ENCODE measurements around the gene RBKS.

RBKS gene

GRCh38 chr2:27890146-27890923 lies at the start of gene RBKS, which contains the start of gene BABAM2:
RBKS (minus strand) TSS chr2:27890387; CDS start chr2:27890345, 42 bp downstream.
BABAM2 (plus strand) TSS chr2:27890729; CDS start chr2:27894557, 3,828 bp downstream.
- DNase-seq (ENCODE audit: low spot score) = peak; percentile 99

- no peak for DNase-seq (ENCODE audit: low spot score)
Observed at GRCh38 chr2:27935026-27935425, 44.8 kb upstream of the RBKS start.

- peak; percentile 9 for DNase-seq (ENCODE audit: low spot score)
Observed at GRCh38 chr2:27932396-27932795, 42.2 kb upstream of the RBKS start.

- DNase-seq (ENCODE audit: low spot score) = no peak
Observed at GRCh38 chr2:27931361-27931950, 41.3 kb upstream of the RBKS start.

- DNase-seq (ENCODE audit: low spot score) = no peak
Observed at GRCh38 chr2:27929916-27930486, 39.8 kb upstream of the RBKS start.

GRCh38 chr2:27925766-27926472 lies 35.7 kb upstream of the RBKS start:
- no peak for DNase-seq (ENCODE audit: low spot score)

GRCh38 chr2:27922842-27923241 lies 32.7 kb upstream of the RBKS start:
- DNase-seq (ENCODE audit: low spot score) = no peak

- no peak for DNase-seq (ENCODE audit: low spot score)
Observed at GRCh38 chr2:27921880-27922547, 31.8 kb upstream of the RBKS start.

- no peak for DNase-seq (ENCODE audit: low spot score)
Observed at GRCh38 chr2:27921424-27921823, 31.2 kb upstream of the RBKS start.

GRCh38 chr2:27920148-27920885 lies 30.1 kb upstream of the RBKS start:
- no peak for DNase-seq (ENCODE audit: low spot score)

GRCh38 chr2:27916293-27916995 lies 26.3 kb upstream of the RBKS start:
- no peak for DNase-seq (ENCODE audit: low spot score)

GRCh38 chr2:27915874-27916273 lies 25.7 kb upstream of the RBKS start:
- DNase-seq (ENCODE audit: low spot score) = no peak

- no peak for DNase-seq (ENCODE audit: low spot score)
Observed at GRCh38 chr2:27915191-27915590, 25.0 kb upstream of the RBKS start.

GRCh38 chr2:27914805-27915175 lies 24.6 kb upstream of the RBKS start:
- DNase-seq (ENCODE audit: low spot score) = no peak

- DNase-seq (ENCODE audit: low spot score) = no peak
Observed at GRCh38 chr2:27914041-27914804, 24.0 kb upstream of the RBKS start.

- no peak for DNase-seq (ENCODE audit: low spot score)
Observed at GRCh38 chr2:27912512-27912911, 22.3 kb upstream of the RBKS start.

- no peak for DNase-seq (ENCODE audit: low spot score)
Observed at GRCh38 chr2:27911458-27912210, 21.4 kb upstream of the RBKS start.

GRCh38 chr2:27909901-27910300 lies 19.7 kb upstream of the RBKS start:
- no peak for DNase-seq (ENCODE audit: low spot score)

- DNase-seq (ENCODE audit: low spot score) = no peak
Observed at GRCh38 chr2:27907547-27907946, 17.4 kb upstream of the RBKS start.

All from iPS-NIHi11 (cell line).